Skeletal muscle tissue (tissue), 4 donors: ENCODE data around the gene GFAP. TPM values are rescaled to one million over a fixed set of nuclear protein-coding genes. Genes with fewer than 3 reads are reported as not detected.

Source experiments
- H3K27ac ChIP-seq: one replicate; pipeline ENCODE4 v1.7.0; 2013; ENCODE audit warnings: mild to moderate bottlenecking, low read depth, low read length, inconsistent platforms
- H3K27me3 ChIP-seq, 3 donors: one replicate each; pipeline ENCODE4 v1.7.0; 2013; ENCODE audit warnings: low read length in 3 of 3; ENCODE audit not compliant: control insufficient read depth in 3 of 3, insufficient read depth in 3 of 3
- H3K36me3 ChIP-seq, 3 donors: one replicate each; pipeline ENCODE4 v1.7.0; 2013; ENCODE audit warnings: low read length in 3 of 3; ENCODE audit not compliant: control insufficient read depth in 3 of 3, insufficient read depth in 3 of 3
- H3K4me1 ChIP-seq, 3 donors: one replicate each; pipeline ENCODE4 v1.7.0; 2013; ENCODE audit warnings: low read length in 3 of 3, mild to moderate bottlenecking in 3 of 3; ENCODE audit not compliant: control insufficient read depth in 3 of 3, insufficient read depth in 3 of 3
- H3K4me3 ChIP-seq, 3 donors: one replicate each; pipeline ENCODE4 v1.7.0; 2013; ENCODE audit warnings: low read length in 3 of 3
- H3K9ac ChIP-seq, 3 donors: one replicate each; pipeline ENCODE4 v1.7.0; 2013; ENCODE audit warnings: low read length in 3 of 3, mild to moderate bottlenecking in 3 of 3, moderate library complexity in 2 of 3, low read depth in 1 of 3
- H3K9me3 ChIP-seq, 3 donors: one replicate each; pipeline ENCODE4 v1.7.0; 2013; ENCODE audit warnings: low read length in 3 of 3; ENCODE audit not compliant: control insufficient read depth in 3 of 3
- total RNA-seq: library from RNA; depleted of rRNA; stranded (reverse); fragments of >200 nt; gene quantifications from one replicate; pipeline ENCODE4 v1.2.3, GENCODE V29; 2014
- donor health status: Osteomylitis.

GFAP gene
- total RNA-seq, 1 donor from 2014 or later = 2.1 TPM

GRCh38 chr17:44924107-44924544 is 8.8 kb upstream of the GFAP start:
- no peaks in the 10 kb centered on the region for H3K36me3 ChIP-seq
- no peak overlapping the region for H3K9ac ChIP-seq

GRCh38 chr17:44922746-44923470 is 7.6 kb upstream of the GFAP start:
- Histone ChIP-seq H3K4me3 (no peak overlapping the region), H3K27me3 (peaks cover 0 to 3% (median 0%) of the 10 kb centered on the region in 3 donors), H3K9ac (no peak overlapping the region), H3K27ac (no peak overlapping the region), H3K36me3 (no peaks in the 10 kb centered on the region), H3K9me3 (no peaks in the 10 kb centered on the region), H3K4me1 (peaks cover 0 to 4% (median 4%) of the 10 kb centered on the region in 3 donors)

More at GRCh38 chr17:44924107-44924544, 8.8 kb upstream of the GFAP start:
- Histone ChIP-seq H3K4me1 (peaks cover 7 to 15% (median 13%) of the 10 kb centered on the region in 3 donors), H3K27ac (no peak overlapping the region), H3K4me3 (no peak overlapping the region), H3K9me3 (no peaks in the 10 kb centered on the region), H3K27me3 (peaks cover 0 to 3% (median 0%) of the 10 kb centered on the region in 3 donors)

GRCh38 chr17:44922136-44922535 is 6.8 kb upstream of the GFAP start:
- Histone ChIP-seq H3K27me3 (peaks cover 0 to 3% (median 3%) of the 10 kb centered on the region in 3 donors), H3K36me3 (no peaks in the 10 kb centered on the region), H3K9ac (no peak overlapping the region), H3K4me1 (peaks cover 0 to 8% (median 4%) of the 10 kb centered on the region in 3 donors), H3K9me3 (no peaks in the 10 kb centered on the region), H3K4me3 (no peak overlapping the region), H3K27ac (no peak overlapping the region)

GRCh38 chr17:44921122-44921882 is 6.0 kb upstream of the GFAP start:
- Histone ChIP-seq H3K27ac (no peak overlapping the region), H3K9ac (no peak overlapping the region), H3K27me3 (peaks cover 0 to 3% (median 3%) of the 10 kb centered on the region in 3 donors), H3K4me1 (peaks cover 0 to 10% (median 4%) of the 10 kb centered on the region in 3 donors), H3K4me3 (no peak overlapping the region), H3K36me3 (no peaks in the 10 kb centered on the region), H3K9me3 (no peaks in the 10 kb centered on the region)

GRCh38 chr17:44920565-44920940 is 5.3 kb upstream of the GFAP start:
- Histone ChIP-seq H3K9me3 (no peaks in the 10 kb centered on the region), H3K4me3 (no peak overlapping the region), H3K27ac (no peak overlapping the region), H3K9ac (no peak overlapping the region), H3K27me3 (peaks cover 0 to 3% (median 3%) of the 10 kb centered on the region in 3 donors), H3K36me3 (no peaks in the 10 kb centered on the region), H3K4me1 (peaks cover 0 to 10% (median 4%) of the 10 kb centered on the region in 3 donors)

- Histone ChIP-seq H3K4me3 (no peak overlapping the region), H3K9me3 (no peaks in the 10 kb centered on the region), H3K27me3 (peaks cover 0 to 3% (median 3%) of the 10 kb centered on the region in 3 donors), H3K4me1 (peaks cover 0 to 10% (median 4%) of the 10 kb centered on the region in 3 donors), H3K36me3 (no peaks in the 10 kb centered on the region), H3K27ac (no peak overlapping the region), H3K9ac (peak overlapping the region in 1 of 3 donors; percentile 25)
These were observed 4.7 kb upstream of the GFAP start for GRCh38 chr17:44919885-44920564.

- peaks cover 0 to 3% (median 3%) of the 10 kb centered on the region in 3 donors for H3K27me3 ChIP-seq
- no peaks in the 10 kb centered on the region for H3K36me3 ChIP-seq
- no peaks in the 10 kb centered on the region for H3K9me3 ChIP-seq
- H3K4me3 ChIP-seq = no peak overlapping the region
- H3K4me1 ChIP-seq = peaks cover 0 to 10% (median 4%) of the 10 kb centered on the region in 3 donors
- no peak overlapping the region for H3K27ac ChIP-seq
- no peak overlapping the region for H3K9ac ChIP-seq
These were observed 4.1 kb upstream of the GFAP start for GRCh38 chr17:44919411-44919810.

- H3K27me3 ChIP-seq = peaks cover 7 to 10% (median 8%) of the 10 kb centered on the region in 3 donors
- H3K9ac ChIP-seq = no peak overlapping the region
- peaks cover 0 to 10% (median 4%) of the 10 kb centered on the region in 3 donors for H3K4me1 ChIP-seq
- no peak overlapping the region for H3K27ac ChIP-seq
- H3K36me3 ChIP-seq = no peaks in the 10 kb centered on the region
- no peaks in the 10 kb centered on the region for H3K9me3 ChIP-seq
- no peak overlapping the region for H3K4me3 ChIP-seq
These were observed 2.7 kb upstream of the GFAP start for GRCh38 chr17:44918006-44918405.

GRCh38 chr17:44917456-44917855 is 2.2 kb upstream of the GFAP start:
- Histone ChIP-seq H3K27ac (no peak overlapping the region), H3K4me1 (peaks cover 0 to 10% (median 4%) of the 10 kb centered on the region in 3 donors), H3K4me3 (no peak overlapping the region), H3K9ac (peak overlapping the region in 1 of 3 donors; percentile 40), H3K36me3 (no peaks in the 10 kb centered on the region), H3K9me3 (no peaks in the 10 kb centered on the region), H3K27me3 (peaks cover 13 to 14% (median 14%) of the 10 kb centered on the region in 3 donors)
